WTC11 (cell line): Measurements from ENCODE around the gene FAF1.

Source experiments
- ATF1 ChIP-seq: sonication (generic); formaldehyde crosslinking; IDR thresholded peaks from 2 replicates; pipeline ENCODE4 v1.8.1; 2023; ENCODE audit warnings: mild to moderate bottlenecking, moderate library complexity, missing genetic modification reagents
- ETV6 ChIP-seq: sonication (generic); formaldehyde crosslinking; IDR thresholded peaks from 2 replicates; pipeline ENCODE4 v1.8.1; 2022; ENCODE audit warnings: mild to moderate bottlenecking, missing genetic modification reagents
- JUN ChIP-seq: sonication (generic); formaldehyde crosslinking; IDR thresholded peaks from 2 replicates; pipeline ENCODE4 v1.8.0; 2023; ENCODE audit warnings: mild to moderate bottlenecking, missing genetic modification reagents
- MYBL2 ChIP-seq: sonication (generic); formaldehyde crosslinking; IDR thresholded peaks from 2 replicates; pipeline ENCODE4 v1.8.1; 2023; ENCODE audit warnings: mild to moderate bottlenecking, moderate library complexity, missing genetic modification reagents
- NR2C2 ChIP-seq: sonication (generic); formaldehyde crosslinking; IDR thresholded peaks from 2 replicates; pipeline ENCODE4 v1.8.0; 2022; ENCODE audit warnings: mild to moderate bottlenecking, missing genetic modification reagents
- SMAD4 ChIP-seq: sonication (generic); formaldehyde crosslinking; IDR thresholded peaks from 2 replicates; pipeline ENCODE4 v1.8.0; 2022; ENCODE audit warnings: mild to moderate bottlenecking, missing genetic modification reagents
- USF2 ChIP-seq: sonication (generic); formaldehyde crosslinking; IDR thresholded peaks from 2 replicates; pipeline ENCODE4 v1.8.1; 2023; ENCODE audit warnings: mild to moderate bottlenecking, missing genetic modification reagents, moderate library complexity
- ZNF423 ChIP-seq: fragments of 250-450 bp; sonication (Bioruptor Pico); IDR thresholded peaks from 2 replicates; pipeline ENCODE4 v2.1.2; 2022; ENCODE audit warnings: mild to moderate bottlenecking, moderate library complexity
- ZNF512 ChIP-seq: sonication (generic); formaldehyde crosslinking; IDR thresholded peaks from 2 replicates; pipeline ENCODE4 v1.8.1; 2022; ENCODE audit warnings: missing genetic modification reagents, borderline replicate concordance
- TF ChIP-seq, protein P1 (sequence below): sonication (generic); formaldehyde crosslinking; IDR thresholded peaks from 2 replicates; pipeline ENCODE4 v1.8.1; 2023; ENCODE audit warnings: mild to moderate bottlenecking, moderate library complexity, missing genetic modification reagents
- TF ChIP-seq, protein P2 (sequence below): fragments of 200-600 bp; IDR thresholded peaks from 2 replicates; pipeline ENCODE4 v1.8.0; 2022; ENCODE audit warnings: antibody characterized with exemption
- TF ChIP-seq, protein P3 (sequence below): sonication (generic); formaldehyde crosslinking; IDR thresholded peaks from 2 replicates; pipeline ENCODE4 v1.8.0; 2023; ENCODE audit warnings: missing genetic modification reagents
- TF ChIP-seq, protein P4 (sequence below): sonication (generic); formaldehyde crosslinking; IDR thresholded peaks from 2 replicates; pipeline ENCODE4 v1.8.0; 2022; ENCODE audit warnings: mild to moderate bottlenecking, missing genetic modification reagents
- TF ChIP-seq, protein P5 (sequence below): sonication (generic); formaldehyde crosslinking; conservative IDR thresholded peaks from 2 replicates; pipeline ENCODE4 v1.8.1; 2022; ENCODE audit warnings: mild to moderate bottlenecking, missing genetic modification reagents

DNA sequence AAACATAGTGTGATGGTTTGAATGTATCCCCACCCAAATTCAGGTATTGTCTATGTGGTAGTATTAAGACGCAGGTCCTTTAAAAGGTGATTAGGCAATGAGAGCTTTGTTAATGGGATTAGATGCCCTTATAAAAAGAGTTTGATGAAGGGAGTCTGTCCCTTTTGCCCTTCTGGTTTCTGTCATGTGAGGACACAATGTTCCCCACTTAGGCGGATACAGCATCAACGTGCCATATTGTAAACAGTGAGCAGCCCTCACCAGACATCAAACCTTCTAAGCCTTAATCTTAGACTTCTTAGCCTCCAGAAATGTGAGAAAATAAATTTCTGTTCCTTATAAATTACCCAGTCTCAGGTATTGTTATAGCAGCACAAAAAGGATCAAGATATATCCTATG, 172.8 kb downstream of the FAF1 start:
- TF ChIP-seq, protein P1, sequence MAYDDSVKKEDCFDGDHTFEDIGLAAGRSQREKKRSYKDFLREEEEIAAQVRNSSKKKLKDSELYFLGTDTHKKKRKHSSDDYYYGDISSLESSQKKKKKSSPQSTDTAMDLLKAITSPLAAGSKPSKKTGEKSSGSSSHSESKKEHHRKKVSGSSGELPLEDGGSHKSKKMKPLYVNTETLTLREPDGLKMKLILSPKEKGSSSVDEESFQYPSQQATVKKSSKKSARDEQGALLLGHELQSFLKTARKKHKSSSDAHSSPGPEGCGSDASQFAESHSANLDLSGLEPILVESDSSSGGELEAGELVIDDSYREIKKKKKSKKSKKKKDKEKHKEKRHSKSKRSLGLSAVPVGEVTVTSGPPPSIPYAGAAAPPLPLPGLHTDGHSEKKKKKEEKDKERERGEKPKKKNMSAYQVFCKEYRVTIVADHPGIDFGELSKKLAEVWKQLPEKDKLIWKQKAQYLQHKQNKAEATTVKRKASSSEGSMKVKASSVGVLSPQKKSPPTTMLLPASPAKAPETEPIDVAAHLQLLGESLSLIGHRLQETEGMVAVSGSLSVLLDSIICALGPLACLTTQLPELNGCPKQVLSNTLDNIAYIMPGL (CRISPR knock-in tag) = no peak
- no peak for TF ChIP-seq MYBL2 (CRISPR knock-in tag)
- TF ChIP-seq, protein P2, sequence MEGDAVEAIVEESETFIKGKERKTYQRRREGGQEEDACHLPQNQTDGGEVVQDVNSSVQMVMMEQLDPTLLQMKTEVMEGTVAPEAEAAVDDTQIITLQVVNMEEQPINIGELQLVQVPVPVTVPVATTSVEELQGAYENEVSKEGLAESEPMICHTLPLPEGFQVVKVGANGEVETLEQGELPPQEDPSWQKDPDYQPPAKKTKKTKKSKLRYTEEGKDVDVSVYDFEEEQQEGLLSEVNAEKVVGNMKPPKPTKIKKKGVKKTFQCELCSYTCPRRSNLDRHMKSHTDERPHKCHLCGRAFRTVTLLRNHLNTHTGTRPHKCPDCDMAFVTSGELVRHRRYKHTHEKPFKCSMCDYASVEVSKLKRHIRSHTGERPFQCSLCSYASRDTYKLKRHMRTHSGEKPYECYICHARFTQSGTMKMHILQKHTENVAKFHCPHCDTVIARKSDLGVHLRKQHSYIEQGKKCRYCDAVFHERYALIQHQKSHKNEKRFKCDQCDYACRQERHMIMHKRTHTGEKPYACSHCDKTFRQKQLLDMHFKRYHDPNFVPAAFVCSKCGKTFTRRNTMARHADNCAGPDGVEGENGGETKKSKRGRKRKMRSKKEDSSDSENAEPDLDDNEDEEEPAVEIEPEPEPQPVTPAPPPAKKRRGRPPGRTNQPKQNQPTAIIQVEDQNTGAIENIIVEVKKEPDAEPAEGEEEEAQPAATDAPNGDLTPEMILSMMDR = no peak
- TF ChIP-seq, protein P3, sequence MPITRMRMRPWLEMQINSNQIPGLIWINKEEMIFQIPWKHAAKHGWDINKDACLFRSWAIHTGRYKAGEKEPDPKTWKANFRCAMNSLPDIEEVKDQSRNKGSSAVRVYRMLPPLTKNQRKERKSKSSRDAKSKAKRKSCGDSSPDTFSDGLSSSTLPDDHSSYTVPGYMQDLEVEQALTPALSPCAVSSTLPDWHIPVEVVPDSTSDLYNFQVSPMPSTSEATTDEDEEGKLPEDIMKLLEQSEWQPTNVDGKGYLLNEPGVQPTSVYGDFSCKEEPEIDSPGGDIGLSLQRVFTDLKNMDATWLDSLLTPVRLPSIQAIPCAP (CRISPR knock-in tag) = no peak
- no peak for TF ChIP-seq ATF1 (CRISPR knock-in tag)
- TF ChIP-seq NR2C2 = no peak
- no peak for TF ChIP-seq JUN (CRISPR knock-in tag)
- no peak for TF ChIP-seq ETV6
- no peak for TF ChIP-seq ZNF423 (CRISPR knock-in tag)
- no peak for TF ChIP-seq USF2
- TF ChIP-seq ZNF512 = no peak
- TF ChIP-seq, protein P4, sequence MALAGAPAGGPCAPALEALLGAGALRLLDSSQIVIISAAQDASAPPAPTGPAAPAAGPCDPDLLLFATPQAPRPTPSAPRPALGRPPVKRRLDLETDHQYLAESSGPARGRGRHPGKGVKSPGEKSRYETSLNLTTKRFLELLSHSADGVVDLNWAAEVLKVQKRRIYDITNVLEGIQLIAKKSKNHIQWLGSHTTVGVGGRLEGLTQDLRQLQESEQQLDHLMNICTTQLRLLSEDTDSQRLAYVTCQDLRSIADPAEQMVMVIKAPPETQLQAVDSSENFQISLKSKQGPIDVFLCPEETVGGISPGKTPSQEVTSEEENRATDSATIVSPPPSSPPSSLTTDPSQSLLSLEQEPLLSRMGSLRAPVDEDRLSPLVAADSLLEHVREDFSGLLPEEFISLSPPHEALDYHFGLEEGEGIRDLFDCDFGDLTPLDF (CRISPR knock-in tag) = no peak
- TF ChIP-seq, protein P5, sequence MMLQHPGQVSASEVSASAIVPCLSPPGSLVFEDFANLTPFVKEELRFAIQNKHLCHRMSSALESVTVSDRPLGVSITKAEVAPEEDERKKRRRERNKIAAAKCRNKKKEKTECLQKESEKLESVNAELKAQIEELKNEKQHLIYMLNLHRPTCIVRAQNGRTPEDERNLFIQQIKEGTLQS (CRISPR knock-in tag) = no peak
- no peak for TF ChIP-seq SMAD4
